WTC11 (cell line): ENCODE data around the gene TACR2. TPM values are rescaled to one million over a fixed set of nuclear protein-coding genes. Genes with fewer than 3 reads are reported as not detected.

ENCODE experiments used
- ATAC-seq: fragments of 200-7000 bp; cut with Tn5 transposase; 2 replicates; pipeline ENCODE4 v1.10.0; 2021; ENCODE audit warnings: mild to moderate bottlenecking, moderate library complexity
- CTCF ChIA-PET: fragments of 300-600 bp; sonication (Branson Sonifier 250); formaldehyde crosslinking; loops from one replicate; lab custom pipeline; 2021; ENCODE audit warnings: antibody characterized with exemption; lab: Charles Lee
- POLR2A ChIA-PET: fragments of 350-600 bp; sonication (Branson Sonifier 250); formaldehyde crosslinking; loops from one replicate; lab custom pipeline; 2021; ENCODE audit warnings: antibody characterized with exemption; lab: Charles Lee
- DNase-seq: peaks from one replicate; pipeline ENCODE4 v3.0.0; 2021; ENCODE audit warnings: low spot score
- H3K27ac Mint-ChIP-seq: 2 replicates; pipeline ENCODE4 v1.8.0; 2021; ENCODE audit warnings: mixed read lengths
- H3K27me3 Mint-ChIP-seq: 2 replicates; pipeline ENCODE4 v1.8.0; 2021; ENCODE audit warnings: low read depth, mild to moderate bottlenecking, moderate library complexity, mixed read lengths
- H3K36me3 Mint-ChIP-seq: 2 replicates; pipeline ENCODE4 v1.8.0; 2021; ENCODE audit warnings: mixed read lengths
- H3K4me1 Mint-ChIP-seq: 2 replicates; pipeline ENCODE4 v1.8.0; 2022; ENCODE audit warnings: mixed read lengths
- H3K4me3 Mint-ChIP-seq: 2 replicates; pipeline ENCODE4 v1.8.0; 2021; ENCODE audit warnings: mild to moderate bottlenecking, moderate library complexity, mixed read lengths
- H3K9me3 Mint-ChIP-seq: 2 replicates; pipeline ENCODE4 v1.8.0; 2021; ENCODE audit warnings: mixed read lengths
- ATF6 ChIP-seq: sonication (generic); formaldehyde crosslinking; IDR thresholded peaks from 2 replicates; pipeline ENCODE4 v1.8.1; 2023; ENCODE audit warnings: mild to moderate bottlenecking, missing genetic modification reagents
- E2F4 ChIP-seq: sonication (generic); formaldehyde crosslinking; IDR thresholded peaks from 2 replicates; pipeline ENCODE4 v1.8.1; 2022; ENCODE audit warnings: low read depth, mild to moderate bottlenecking, moderate library complexity, missing genetic modification reagents, borderline replicate concordance
- FOXK1 ChIP-seq: sonication (generic); formaldehyde crosslinking; IDR thresholded peaks from 2 replicates; pipeline ENCODE4 v1.8.0; 2022; ENCODE audit warnings: mild to moderate bottlenecking, moderate library complexity, missing genetic modification reagents
- KAT7 ChIP-seq: sonication (generic); formaldehyde crosslinking; IDR thresholded peaks from 2 replicates; pipeline ENCODE4 v1.8.1; 2023; ENCODE audit warnings: missing genetic modification reagents, mild to moderate bottlenecking, borderline replicate concordance
- NFYB ChIP-seq: sonication (generic); formaldehyde crosslinking; conservative IDR thresholded peaks from 2 replicates; pipeline ENCODE4 v1.8.0; 2022; ENCODE audit warnings: low read depth, missing genetic modification reagents
- NR2C2 ChIP-seq: sonication (generic); formaldehyde crosslinking; IDR thresholded peaks from 2 replicates; pipeline ENCODE4 v1.8.0; 2022; ENCODE audit warnings: mild to moderate bottlenecking, missing genetic modification reagents
- PRRX2 ChIP-seq: fragments of 250-450 bp; sonication (Bioruptor Pico); IDR thresholded peaks from 2 replicates; pipeline ENCODE4 v1.8.0; 2021; ENCODE audit warnings: mild to moderate bottlenecking
- SMAD3 ChIP-seq: sonication (generic); formaldehyde crosslinking; IDR thresholded peaks from 2 replicates; pipeline ENCODE4 v1.8.0; 2022; ENCODE audit warnings: missing genetic modification reagents, mild to moderate bottlenecking, borderline replicate concordance
- SOX15 ChIP-seq: fragments of 250-450 bp; sonication (Bioruptor Pico); IDR thresholded peaks from 2 replicates; pipeline ENCODE4 v1.9.0; 2021; ENCODE audit warnings: mild to moderate bottlenecking
- STAT6 ChIP-seq: sonication (generic); formaldehyde crosslinking; conservative IDR thresholded peaks from 2 replicates; pipeline ENCODE4 v1.8.1; 2023; ENCODE audit warnings: mild to moderate bottlenecking, low read depth, missing genetic modification reagents, moderate library complexity
- ZNF138 ChIP-seq: sonication (generic); formaldehyde crosslinking; conservative IDR thresholded peaks from 2 replicates; pipeline ENCODE4 v1.8.1; 2022; ENCODE audit warnings: mild to moderate bottlenecking, moderate library complexity, missing genetic modification reagents
- ZNF317 ChIP-seq: sonication (generic); formaldehyde crosslinking; IDR thresholded peaks from 2 replicates; pipeline ENCODE4 v1.8.1; 2023; ENCODE audit warnings: low read depth, mild to moderate bottlenecking, moderate library complexity, missing genetic modification reagents, borderline replicate concordance
- ZNF671 ChIP-seq: fragments of 250-450 bp; sonication (Bioruptor Pico); IDR thresholded peaks from 2 replicates; pipeline ENCODE4 v1.8.0; 2021; ENCODE audit warnings: mild to moderate bottlenecking
- total RNA-seq: library from RNA; stranded (reverse); gene quantifications from 3 replicates; pipeline ENCODE4 v1.2.3, GENCODE V29; 2021
- TF ChIP-seq, protein P1 (sequence below): fragments of 250-450 bp; sonication (Bioruptor Pico); IDR thresholded peaks from 2 replicates; pipeline ENCODE4 v1.9.0; 2021; ENCODE audit warnings: mild to moderate bottlenecking
- TF ChIP-seq, protein P2 (sequence below): fragments of 250-450 bp; sonication (Bioruptor Pico); conservative IDR thresholded peaks from 2 replicates; pipeline ENCODE4 v1.9.0; 2021; ENCODE audit warnings: mild to moderate bottlenecking
- TF ChIP-seq, protein P3 (sequence below): fragments of 250-450 bp; sonication (Bioruptor Pico); IDR thresholded peaks from 2 replicates; pipeline ENCODE4 v1.8.0; 2021; ENCODE audit warnings: mild to moderate bottlenecking
- TF ChIP-seq, protein P4 (sequence below): sonication (generic); formaldehyde crosslinking; IDR thresholded peaks from 2 replicates; pipeline ENCODE4 v1.8.0; 2023; ENCODE audit warnings: missing genetic modification reagents

TACR2 gene
- total RNA-seq, 1 experiment from 2014 or later, result 0.20 TPM

DNA sequence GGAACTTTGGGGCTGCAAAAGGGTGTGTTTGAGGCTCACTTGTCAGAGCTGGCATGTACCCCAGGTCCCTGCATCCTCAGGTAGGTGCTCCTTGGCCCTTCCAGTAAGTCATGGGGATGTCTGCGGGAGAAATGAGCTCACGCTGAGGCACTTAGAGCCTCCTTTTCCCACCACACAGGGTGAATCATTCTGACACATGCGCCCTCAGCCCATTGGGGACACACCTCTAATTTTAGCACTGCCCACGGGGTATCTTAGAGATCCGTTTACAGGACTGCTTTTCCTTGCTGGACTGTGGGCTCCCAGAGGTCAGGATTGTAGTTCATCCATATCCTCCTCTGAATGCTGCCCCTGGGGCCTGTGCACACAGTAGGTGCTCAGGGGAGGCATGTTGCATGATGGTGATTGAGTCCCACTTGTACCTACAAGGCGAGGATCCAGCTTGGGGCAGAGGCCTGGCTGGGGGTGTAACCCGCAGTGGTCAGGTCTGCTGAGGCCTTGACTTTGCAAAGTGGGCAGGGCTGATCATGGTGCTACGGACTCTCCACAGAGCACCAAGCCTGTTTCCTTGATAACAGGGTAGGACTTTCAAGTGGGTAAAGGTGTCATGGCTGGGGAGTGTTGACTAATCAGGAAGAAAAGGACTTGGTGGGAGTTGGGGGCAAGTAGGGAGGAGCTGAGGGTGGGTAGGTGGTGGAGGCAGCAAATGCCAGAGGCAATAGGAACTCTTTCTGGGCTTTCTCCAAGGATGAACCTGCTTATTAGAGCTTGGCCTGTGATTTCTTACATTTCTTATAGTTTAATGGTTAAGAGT is 40.4 kb upstream of the TACR2 start:
- no peaks in the 10 kb centered on the region for H3K9me3 Mint-ChIP-seq
- no peak for ATAC-seq
- POLR2A ChIA-PET, result no interaction called here

GRCh38 chr10:69455006-69455763 is 38.5 kb upstream of the TACR2 start:
- no peaks in the 10 kb centered on the region for H3K9me3 Mint-ChIP-seq
- H3K27me3 Mint-ChIP-seq, result peaks cover 35% of the 10 kb centered on the region
- peaks cover 14% of the 10 kb centered on the region for H3K4me1 Mint-ChIP-seq
- DNase-seq, result no peak
- POLR2A ChIA-PET, result no interaction called here
- TF ChIP-seq SOX15 (CRISPR knock-in tag) (no peak), STAT6 (CRISPR knock-in tag) (no peak), NFYB (CRISPR knock-in tag) (no peak)
- no peak overlapping the region for H3K4me3 Mint-ChIP-seq
- no peak for ATAC-seq
- H3K27ac Mint-ChIP-seq, result no peak overlapping the region
- no peaks in the 10 kb centered on the region for H3K36me3 Mint-ChIP-seq
- CTCF ChIA-PET, result no interaction called here

More for the DNA sequence above, 40.4 kb upstream of the TACR2 start:
- Mint-ChIP-seq H3K27me3 (peaks cover 21% of the 10 kb centered on the region), H3K36me3 (no peaks in the 10 kb centered on the region), H3K4me3 (no peak overlapping the region)
- DNase-seq, result no peak
- TF ChIP-seq, protein P1, sequence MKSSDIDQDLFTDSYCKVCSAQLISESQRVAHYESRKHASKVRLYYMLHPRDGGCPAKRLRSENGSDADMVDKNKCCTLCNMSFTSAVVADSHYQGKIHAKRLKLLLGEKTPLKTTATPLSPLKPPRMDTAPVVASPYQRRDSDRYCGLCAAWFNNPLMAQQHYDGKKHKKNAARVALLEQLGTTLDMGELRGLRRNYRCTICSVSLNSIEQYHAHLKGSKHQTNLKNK (CRISPR knock-in tag), result no peak
- TF ChIP-seq, protein P2, sequence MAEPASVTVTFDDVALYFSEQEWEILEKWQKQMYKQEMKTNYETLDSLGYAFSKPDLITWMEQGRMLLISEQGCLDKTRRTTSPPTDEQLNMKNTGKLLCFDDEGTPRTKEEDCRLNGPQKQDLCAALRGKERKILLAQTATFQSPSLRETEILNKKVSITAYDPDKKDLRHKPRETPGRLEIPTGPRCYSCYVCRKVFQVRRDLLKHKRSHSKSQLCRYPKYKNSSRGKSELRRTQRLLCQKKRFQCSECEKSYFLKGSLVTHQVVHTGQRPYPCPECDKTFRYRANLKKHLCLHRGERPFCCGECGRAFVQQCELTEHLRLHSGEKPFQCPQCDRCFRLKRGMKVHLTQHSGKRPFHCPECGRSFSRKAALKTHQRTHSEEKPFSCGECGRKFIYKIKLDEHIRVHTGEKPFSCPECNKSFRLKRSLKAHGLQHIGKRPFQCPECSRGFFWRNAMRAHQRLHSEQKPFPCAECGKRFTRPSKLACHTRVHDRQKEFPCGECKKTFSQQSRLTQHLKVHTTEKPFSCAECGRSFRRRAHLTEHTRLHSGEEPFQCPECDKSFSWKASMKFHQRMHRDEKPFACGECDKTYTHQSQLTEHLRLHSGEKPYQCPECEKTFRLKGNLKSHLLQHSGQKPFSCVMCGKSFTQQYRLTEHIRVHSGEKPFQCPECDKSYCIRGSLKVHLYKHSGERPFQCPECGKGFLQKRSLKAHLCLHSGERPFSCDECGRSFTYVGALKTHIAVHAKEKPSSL (CRISPR knock-in tag), result no peak
- TF ChIP-seq ZNF317 (no peak), SMAD3 (CRISPR knock-in tag) (no peak), FOXK1 (no peak)
- TF ChIP-seq, all 79 proteins: peak for 0
- H3K4me1 Mint-ChIP-seq, result peaks cover 12% of the 10 kb centered on the region
- CTCF ChIA-PET, result interaction anchor here (0.5 to 1.4 kb wide), 3 partner anchors 49 to 189 kb away, joined by 3 to 4 read pairs (median 3); no protein-coding TSS in a partner anchor
- no peak overlapping the region for H3K27ac Mint-ChIP-seq

GRCh38 chr10:69453795-69454194 is 37.1 kb upstream of the TACR2 start:
- POLR2A ChIA-PET, result no interaction called here
- CTCF ChIA-PET, result no interaction called here
- Mint-ChIP-seq H3K9me3 (no peaks in the 10 kb centered on the region), H3K27me3 (peaks cover 49% of the 10 kb centered on the region), H3K27ac (no peak overlapping the region), H3K36me3 (no peaks in the 10 kb centered on the region), H3K4me1 (peaks cover 19% of the 10 kb centered on the region), H3K4me3 (no peak overlapping the region)
- ATAC-seq (no peak), DNase-seq (no peak)
- TF ChIP-seq, protein P3, sequence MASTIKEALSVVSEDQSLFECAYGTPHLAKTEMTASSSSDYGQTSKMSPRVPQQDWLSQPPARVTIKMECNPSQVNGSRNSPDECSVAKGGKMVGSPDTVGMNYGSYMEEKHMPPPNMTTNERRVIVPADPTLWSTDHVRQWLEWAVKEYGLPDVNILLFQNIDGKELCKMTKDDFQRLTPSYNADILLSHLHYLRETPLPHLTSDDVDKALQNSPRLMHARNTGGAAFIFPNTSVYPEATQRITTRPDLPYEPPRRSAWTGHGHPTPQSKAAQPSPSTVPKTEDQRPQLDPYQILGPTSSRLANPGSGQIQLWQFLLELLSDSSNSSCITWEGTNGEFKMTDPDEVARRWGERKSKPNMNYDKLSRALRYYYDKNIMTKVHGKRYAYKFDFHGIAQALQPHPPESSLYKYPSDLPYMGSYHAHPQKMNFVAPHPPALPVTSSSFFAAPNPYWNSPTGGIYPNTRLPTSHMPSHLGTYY (CRISPR knock-in tag), result no peak
- TF ChIP-seq E2F4 (CRISPR knock-in tag), result no peak
- TF ChIP-seq KAT7 (CRISPR knock-in tag), result no peak
- no peak for TF ChIP-seq NFYB (CRISPR knock-in tag)
- TF ChIP-seq ZNF138 (CRISPR knock-in tag), result no peak
- no peak for TF ChIP-seq ZNF671 (CRISPR knock-in tag)
- TF ChIP-seq NR2C2 (CRISPR knock-in tag), result no peak
- TF ChIP-seq FOXK1, result no peak
- no peak for TF ChIP-seq PRRX2 (CRISPR knock-in tag)
- no peak for TF ChIP-seq ATF6 (CRISPR knock-in tag)
- TF ChIP-seq, protein P4, sequence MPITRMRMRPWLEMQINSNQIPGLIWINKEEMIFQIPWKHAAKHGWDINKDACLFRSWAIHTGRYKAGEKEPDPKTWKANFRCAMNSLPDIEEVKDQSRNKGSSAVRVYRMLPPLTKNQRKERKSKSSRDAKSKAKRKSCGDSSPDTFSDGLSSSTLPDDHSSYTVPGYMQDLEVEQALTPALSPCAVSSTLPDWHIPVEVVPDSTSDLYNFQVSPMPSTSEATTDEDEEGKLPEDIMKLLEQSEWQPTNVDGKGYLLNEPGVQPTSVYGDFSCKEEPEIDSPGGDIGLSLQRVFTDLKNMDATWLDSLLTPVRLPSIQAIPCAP (CRISPR knock-in tag), result no peak
